HEK293 (cell line): ENCODE results near the gene MCIDAS.

Experiments
- BCL11A ChIP-seq: fragments of 450-650 bp; formaldehyde crosslinking; IDR thresholded peaks from 2 replicates; pipeline ENCODE4 v1.5.1; 2016; ENCODE audit warnings: low read depth, missing biosample characterization, missing genetic modification characterization
- CTCF ChIP-seq: fragments of 450-650 bp; formaldehyde crosslinking; IDR thresholded peaks from 2 replicates; pipeline ENCODE4 v1.5.1; 2016; ENCODE audit warnings: missing biosample characterization, missing genetic modification characterization
- KLF16 ChIP-seq: fragments of 450-650 bp; formaldehyde crosslinking; IDR thresholded peaks from 2 replicates; pipeline ENCODE4 v1.5.1; 2017; ENCODE audit warnings: missing biosample characterization, missing genetic modification characterization
- SCRT1 ChIP-seq: fragments of 450-650 bp; formaldehyde crosslinking; IDR thresholded peaks from 2 replicates; pipeline ENCODE4 v1.5.1; 2016; ENCODE audit warnings: missing biosample characterization, missing genetic modification characterization, borderline replicate concordance
- SP7 ChIP-seq: fragments of 450-650 bp; formaldehyde crosslinking; IDR thresholded peaks from 2 replicates; pipeline ENCODE4 v1.5.1; 2016; ENCODE audit warnings: missing biosample characterization, missing genetic modification characterization
- TCF7L2 ChIP-seq: IDR thresholded peaks from 2 replicates; pipeline ENCODE4 v1.6.1; 2011; ENCODE audit warnings: low read depth, mild to moderate bottlenecking, inconsistent platforms, low read length, moderate library complexity, borderline replicate concordance
- YY1 ChIP-seq: fragments of 450-650 bp; formaldehyde crosslinking; IDR thresholded peaks from 2 replicates; pipeline ENCODE4 v1.5.1; 2018; ENCODE audit warnings: missing biosample characterization, missing genetic modification characterization
- ZNF146 ChIP-seq: fragments of 450-650 bp; formaldehyde crosslinking; IDR thresholded peaks from 2 replicates; pipeline ENCODE4 v1.5.1; 2016; ENCODE audit warnings: missing biosample characterization, missing genetic modification characterization
- ZNF510 ChIP-seq: fragments of 450-650 bp; formaldehyde crosslinking; IDR thresholded peaks from 2 replicates; pipeline ENCODE4 v1.5.1; 2018; ENCODE audit warnings: mild to moderate bottlenecking, missing genetic modification characterization, missing biosample characterization; ENCODE audit not compliant: insufficient replicate concordance
- ZNF521 ChIP-seq: fragments of 450-650 bp; formaldehyde crosslinking; IDR thresholded peaks from 2 replicates; pipeline ENCODE4 v1.5.1; 2017; ENCODE audit warnings: missing biosample characterization, mild to moderate bottlenecking, missing genetic modification characterization
- ZNF555 ChIP-seq: fragments of 450-650 bp; formaldehyde crosslinking; conservative IDR thresholded peaks from 2 replicates; pipeline ENCODE4 v1.5.1; 2017; ENCODE audit warnings: missing biosample characterization, mild to moderate bottlenecking, missing genetic modification characterization, inconsistent platforms
- ZNF561 ChIP-seq: fragments of 450-650 bp; IDR thresholded peaks from 2 replicates; pipeline ENCODE4 v1.5.1; 2018; ENCODE audit warnings: missing biosample characterization, missing genetic modification characterization, borderline replicate concordance
- ZNF785 ChIP-seq: fragments of 450-650 bp; formaldehyde crosslinking; IDR thresholded peaks from 2 replicates; pipeline ENCODE4 v1.5.1; 2016; ENCODE audit warnings: missing biosample characterization, missing genetic modification characterization
- TF ChIP-seq, protein P1 (sequence below): fragments of 450-650 bp; formaldehyde crosslinking; IDR thresholded peaks from 2 replicates; pipeline ENCODE4 v1.5.1; 2016; ENCODE audit warnings: missing biosample characterization, missing genetic modification characterization

DNA sequence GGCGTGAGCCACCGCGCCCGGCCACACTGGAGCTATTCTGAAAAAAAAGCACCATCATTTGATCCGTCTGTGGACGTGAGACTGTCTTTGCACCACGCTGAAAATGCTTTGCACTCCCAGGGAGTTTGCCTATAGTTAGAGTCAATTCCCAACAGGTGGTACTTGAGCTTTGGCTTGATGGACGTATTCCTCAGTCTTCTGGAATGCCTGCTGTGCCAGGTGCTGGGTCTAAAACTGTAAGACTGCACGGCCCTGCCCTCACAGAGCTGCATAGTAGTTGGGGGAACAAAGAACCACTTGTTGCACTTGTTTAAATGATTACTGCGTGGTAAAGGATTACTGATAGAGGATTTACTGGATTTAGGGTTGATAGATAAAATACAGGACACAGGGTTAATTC, 9.7 kb upstream of the MCIDAS start:
- TF ChIP-seq ZNF521 (tag by site-specific recombination), result no peak
- TF ChIP-seq ZNF785 (tag by site-specific recombination), result no peak
- no peak for TF ChIP-seq CTCF (tag by site-specific recombination)
- no peak for TF ChIP-seq ZNF561
- TF ChIP-seq SCRT1, result peak; percentile 81
- no peak for TF ChIP-seq ZNF510
- no peak for TF ChIP-seq SP7 (tag by site-specific recombination)
- TF ChIP-seq, protein P1, sequence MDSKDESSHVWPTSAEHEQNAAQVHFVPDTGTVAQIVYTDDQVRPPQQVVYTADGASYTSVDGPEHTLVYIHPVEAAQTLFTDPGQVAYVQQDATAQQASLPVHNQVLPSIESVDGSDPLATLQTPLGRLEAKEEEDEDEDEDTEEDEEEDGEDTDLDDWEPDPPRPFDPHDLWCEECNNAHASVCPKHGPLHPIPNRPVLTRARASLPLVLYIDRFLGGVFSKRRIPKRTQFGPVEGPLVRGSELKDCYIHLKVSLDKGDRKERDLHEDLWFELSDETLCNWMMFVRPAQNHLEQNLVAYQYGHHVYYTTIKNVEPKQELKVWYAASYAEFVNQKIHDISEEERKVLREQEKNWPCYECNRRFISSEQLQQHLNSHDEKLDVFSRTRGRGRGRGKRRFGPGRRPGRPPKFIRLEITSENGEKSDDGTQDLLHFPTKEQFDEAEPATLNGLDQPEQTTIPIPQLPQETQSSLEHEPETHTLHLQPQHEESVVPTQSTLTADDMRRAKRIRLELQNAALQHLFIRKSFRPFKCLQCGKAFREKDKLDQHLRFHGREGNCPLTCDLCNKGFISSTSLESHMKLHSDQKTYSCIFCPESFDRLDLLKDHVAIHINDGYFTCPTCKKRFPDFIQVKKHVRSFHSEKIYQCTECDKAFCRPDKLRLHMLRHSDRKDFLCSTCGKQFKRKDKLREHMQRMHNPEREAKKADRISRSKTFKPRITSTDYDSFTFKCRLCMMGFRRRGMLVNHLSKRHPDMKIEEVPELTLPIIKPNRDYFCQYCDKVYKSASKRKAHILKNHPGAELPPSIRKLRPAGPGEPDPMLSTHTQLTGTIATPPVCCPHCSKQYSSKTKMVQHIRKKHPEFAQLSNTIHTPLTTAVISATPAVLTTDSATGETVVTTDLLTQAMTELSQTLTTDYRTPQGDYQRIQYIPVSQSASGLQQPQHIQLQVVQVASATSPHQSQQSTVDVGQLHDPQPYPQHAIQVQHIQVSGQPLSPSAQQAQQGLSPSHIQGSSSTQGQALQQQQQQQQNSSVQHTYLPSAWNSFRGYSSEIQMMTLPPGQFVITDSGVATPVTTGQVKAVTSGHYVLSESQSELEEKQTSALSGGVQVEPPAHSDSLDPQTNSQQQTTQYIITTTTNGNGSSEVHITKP (tag by site-specific recombination), result no peak
- no peak for TF ChIP-seq ZNF555 (tag by site-specific recombination)
- TF ChIP-seq ZNF146 (tag by site-specific recombination), result no peak
- no peak for TF ChIP-seq YY1
- TF ChIP-seq TCF7L2, result no peak
- no peak for TF ChIP-seq BCL11A (tag by site-specific recombination)
- TF ChIP-seq KLF16 (tag by site-specific recombination), result no peak
